K562 (cell line): Measurements from ENCODE around the gene EIF4E3. TPM values are rescaled to one million over a fixed set of nuclear protein-coding genes. Genes with fewer than 3 reads are reported as not detected.

Source experiments
- ATAC-seq: fragments of 200-7000 bp; cut with Tn5 transposase; 3 replicates; pipeline ENCODE4 v1.9.1; 2020; ENCODE audit warnings: moderate library complexity
- Bru-seq: library from RNA; stranded (reverse); fragments of 400-500 nt; gene quantifications from one replicate; lab custom pipeline; 2021; lab: Mats Ljungman, UMichigan
- BruChase-seq, 2 experiments: library from RNA; stranded (reverse); fragments of 400-500 nt; gene quantifications; one replicate each; lab custom pipeline; 2021; lab: Mats Ljungman, UMichigan
- BruUV-seq: library from RNA; stranded (reverse); fragments of 400-500 nt; replicated peaks from 2 replicates; lab custom pipeline; 2021; lab: Mats Ljungman, UMichigan
- CTCF ChIA-PET: fragments of 300-600 bp; formaldehyde crosslinking; extraction: SDS; loops from one replicate; lab custom pipeline; 2021; ENCODE audit warnings: low intra/inter-chr PET ratio; lab: Yijun Ruan, JAX
- POLR2A ChIA-PET: fragments of 300-600, 350-650 bp; sonication (Branson Sonifier 250); formaldehyde crosslinking; extraction: SDS; loops from one replicate; lab custom pipeline; 2021; ENCODE audit warnings: antibody characterized with exemption, inconsistent platforms; lab: Yijun Ruan, JAX
- DNase-seq, 4 experiments: peaks; one replicate each; pipeline versions ENCODE4 v3.0.0 to v3.0.0-alpha.2; 2011 to 2018; ENCODE audit warnings: low spot score in 3 of 4, mixed read lengths in 3 of 4; ENCODE audit errors: extremely low read depth in 1 of 4
- FAIRE-seq: peaks from 2 replicates; lab custom pipeline; 2011; peaks lifted over from hg19 to GRCh38; lab: Jason Lieb, UNC
- H2AFZ ChIP-seq: 2 replicates; pipeline ENCODE4 v1.6.0; 2011; ENCODE audit warnings: low read depth, low read length, control low read depth, inconsistent platforms
- H3K27ac ChIP-seq: fragments of 200-600 bp; 3 replicates; pipeline ENCODE4 v1.8.0; 2011; ENCODE audit warnings: low read depth, mild to moderate bottlenecking, control low read depth, inconsistent platforms, low read length, moderate library complexity, mixed read lengths; ENCODE audit errors: extremely low read depth
- H3K27me3 ChIP-seq, 2 experiments: fragments of 300-600 bp in 1 of 2; 2 replicates in 1 of 2; 3 replicates in 1 of 2; pipeline versions ENCODE4 v1.6.0 to v1.8.0; 2011; ENCODE audit warnings: inconsistent platforms in 2 of 2, low read length in 2 of 2, mild to moderate bottlenecking in 1 of 2, mixed read lengths in 1 of 2, moderate library complexity in 1 of 2; ENCODE audit not compliant: control insufficient read depth in 2 of 2, insufficient read depth in 2 of 2
- H3K36me3 ChIP-seq: fragments of 300-600 bp; 3 replicates; pipeline ENCODE4 v1.8.0; 2011; ENCODE audit warnings: mild to moderate bottlenecking, low read length, inconsistent platforms; ENCODE audit not compliant: control insufficient read depth, insufficient read depth
- H3K4me1 ChIP-seq, 2 experiments: fragments of 200-600 bp in 1 of 2; replicated peaks in 1 of 2; 2 replicates in 1 of 2; 3 replicates in 1 of 2; pipeline versions ENCODE4 v1.5.1 to v1.8.0; 2011; ENCODE audit warnings: inconsistent platforms in 2 of 2, low read length in 2 of 2, mild to moderate bottlenecking in 1 of 2, mixed read lengths in 1 of 2, moderate library complexity in 1 of 2; ENCODE audit not compliant: control insufficient read depth in 2 of 2, insufficient read depth in 2 of 2
- H3K4me2 ChIP-seq: 2 replicates; pipeline ENCODE4 v1.6.1; 2011; ENCODE audit warnings: low read length, control low read depth, inconsistent platforms, mixed read lengths; ENCODE audit not compliant: insufficient read depth
- H3K4me3 ChIP-seq: fragments of 200-600 bp; sonication (generic), shearing (Covaris generic); 2 replicates; pipeline ENCODE4 v1.5.1; 2016; ENCODE audit warnings: control low read depth, inconsistent platforms
- H3K79me2 ChIP-seq: fragments of 200-600 bp; 3 replicates; pipeline ENCODE4 v1.8.0; 2011; ENCODE audit warnings: low read length, inconsistent platforms; ENCODE audit not compliant: control insufficient read depth, insufficient read depth
- H3K9ac ChIP-seq, 2 experiments: 2 replicates each; pipeline versions ENCODE4 v1.6.0 to v1.6.1; 2011; ENCODE audit warnings: low read depth in 2 of 2, low read length in 2 of 2, control low read depth in 1 of 2, inconsistent platforms in 1 of 2, mild to moderate bottlenecking in 1 of 2, mixed read lengths in 1 of 2; ENCODE audit not compliant: insufficient read depth in 1 of 2
- H3K9me1 ChIP-seq: one replicate; pipeline ENCODE4 v1.6.0; 2011; ENCODE audit warnings: inconsistent platforms, mild to moderate bottlenecking, low read length, moderate library complexity; ENCODE audit not compliant: control insufficient read depth, insufficient read depth
- H3K9me3 ChIP-seq: replicated peaks from 2 replicates; pipeline ENCODE4 v1.5.1; 2011; ENCODE audit warnings: low read depth, low read length, inconsistent platforms; ENCODE audit not compliant: control insufficient read depth, insufficient read depth
- H4K20me1 ChIP-seq: replicated peaks from 2 replicates; pipeline ENCODE4 v1.6.1; 2011; ENCODE audit warnings: low read length, inconsistent platforms, mixed read lengths; ENCODE audit not compliant: control insufficient read depth, insufficient read depth
- FOSL1 ChIP-seq: fragments of 200-800 bp; sonication (Bioruptor generic); conservative IDR thresholded peaks from 2 replicates; pipeline ENCODE4 v1.6.1; 2016; ENCODE audit warnings: missing genetic modification characterization, missing compliant biosample characterization
- FUS ChIP-seq: fragments of 200-400 bp; formaldehyde crosslinking; optimal IDR thresholded peaks from 2 replicates; pipeline ENCODE3; 2017; ENCODE audit warnings: low read depth, low read length
- JUND ChIP-seq, 2 experiments: IDR thresholded peaks; 2 replicates in 1 of 2; 3 replicates in 1 of 2; pipeline ENCODE4 v1.6.1; 2011; ENCODE audit warnings: borderline replicate concordance in 2 of 2, low read depth in 2 of 2, low read length in 2 of 2, improper control_type of control experiment in 1 of 2, missing biosample characterization in 1 of 2, missing genetic modification characterization in 1 of 2, missing genetic modification reagents in 1 of 2
- TEAD1 ChIP-seq, 2 experiments: fragments of 450-650 bp in 1 of 2; sonication (generic) in 1 of 2; formaldehyde crosslinking; IDR thresholded peaks; 2 replicates each; pipeline versions ENCODE4 v1.4.0 to v1.8.0; 2020 to 2022; ENCODE audit warnings: mild to moderate bottlenecking in 2 of 2, missing genetic modification reagents in 1 of 2
- USF1 ChIP-seq: sonication (generic); formaldehyde crosslinking; IDR thresholded peaks from 2 replicates; pipeline ENCODE4 v1.9.0; 2022; ENCODE audit warnings: mild to moderate bottlenecking, missing genetic modification reagents
- VEZF1 ChIP-seq: fragments of 200-800 bp; sonication (Bioruptor generic); IDR thresholded peaks from 2 replicates; pipeline ENCODE4 v1.6.1; 2017; ENCODE audit warnings: missing genetic modification characterization, missing compliant biosample characterization
- YY1 ChIP-seq, 3 experiments: IDR thresholded peaks; 2 replicates each; pipeline ENCODE4 v1.6.1; 2011; ENCODE audit warnings: low read length in 2 of 3, mild to moderate bottlenecking in 2 of 3, moderate library complexity in 2 of 3, borderline replicate concordance in 1 of 3, control low read depth in 1 of 3, low read depth in 1 of 3; ENCODE audit not compliant: insufficient read depth in 3 of 3, insufficient replicate concordance in 2 of 3, control insufficient read depth in 1 of 3, insufficient read length in 1 of 3; ENCODE audit errors: extremely low read depth in 1 of 3
- ZBTB7A ChIP-seq: IDR thresholded peaks from 2 replicates; pipeline ENCODE4 v1.6.1; 2011; ENCODE audit warnings: low read depth, mild to moderate bottlenecking, low read length, moderate library complexity, borderline replicate concordance; ENCODE audit not compliant: control insufficient read depth
- ZNF699 ChIP-seq: fragments of 250-450 bp; sonication (Bioruptor Pico); IDR thresholded peaks from 2 replicates; pipeline ENCODE4 v1.8.0; 2021; ENCODE audit warnings: mild to moderate bottlenecking, moderate library complexity; ENCODE audit not compliant: insufficient replicate concordance
- WGBS: fragments of 100-300 bp; shearing (Covaris generic); methylation state at CpG from one replicate; pipeline ENCODE4 v1.1.6; 2016; ENCODE audit warnings: low coverage, mixed read lengths; ENCODE audit not compliant: insufficient coverage; ENCODE audit errors: missing lambda C conversion rate; 5-methylcytosine and 5-hydroxymethylcytosine counted together
- in situ Hi-C: fragments of 300-500 bp; cut with MboI; formaldehyde crosslinking; loops from 4 replicates; pipeline ENCODE4 v1.15.0; 2018; ENCODE audit warnings: inconsistent platforms, mixed read lengths
- intact Hi-C: fragments of 100-400 bp; cut with micrococcal nuclease; formaldehyde crosslinking; loops from 2 replicates; pipeline ENCODE4 v1.14.2; 2022
- long read RNA-seq, 3 experiments: library from polyadenylated mRNA in 2 of 3; library from RNA in 1 of 3; unstranded in 2 of 3; stranded (forward) in 1 of 3; transcript quantifications; one replicate each; pipeline ENCODE4 v2.0.0, GENCODE V29; 2019 to 2022
- polyA minus RNA-seq, 3 experiments: library from RNA; depleted of rRNA, polyadenylated mRNA; stranded (reverse); fragments of >200 nt; gene quantifications; 2 replicates each; pipeline ENCODE4 v1.2.3, GENCODE V29; 2011
- polyA plus RNA-seq, 8 experiments: library from polyadenylated mRNA; depleted of rRNA in 4 of 8; stranded (reverse) in 5 of 8; unstranded in 3 of 8; fragments of >200 nt; fragmentation: Nextera tagmentation in 2 of 8; fragmentation: Illumina TruSeq in 1 of 8; extraction: Ambion mirVana in 2 of 8; extraction: Trizol in 1 of 8; gene quantifications; 2 replicates each; pipeline versions ENCODE4 v1.2.1 to v1.2.3, GENCODE V29; 2011 to 2014; ENCODE audit warnings: inconsistent platforms in 1 of 8, missing spikeins in 1 of 8
- total RNA-seq, 7 experiments: library from RNA; depleted of rRNA in 6 of 7; stranded (reverse); fragments of >200 nt in 6 of 7; fragmentation: Illumina TruSeq in 2 of 7; extraction: Trizol in 2 of 7; gene quantifications; 2 replicates each; pipeline versions ENCODE4 v1.2.1 to v1.2.3, GENCODE V29; 2011 to 2021; ENCODE audit warnings: low replicate concordance in 1 of 7

Gene EIF4E3
- total RNA-seq (2011; cell fraction: chromatin; rRNA removed; ENCODE audit: low replicate concordance) = 0.09 and 0.58 TPM in 2 replicates
- total RNA-seq (2011; cell fraction: nucleolus; rRNA removed) = 0.17 and 0.26 TPM in 2 replicates
- total RNA-seq (2011; cell fraction: nucleoplasm; rRNA removed) = 0.44 and 1.6 TPM in 2 replicates
- total RNA-seq (2014; rRNA removed) (0.18 and 0.45 TPM in 2 replicates), total RNA-seq (2014; rRNA removed; fragmentation: Illumina TruSeq; extraction: Trizol) (1.6 and 1.7 TPM in 2 replicates), total RNA-seq (2015; rRNA removed; fragmentation: Illumina TruSeq; extraction: Trizol) (0.60 and 0.62 TPM in 2 replicates), total RNA-seq (2021) (2.4 TPM in 2 replicates), polyA plus RNA-seq (2011; rRNA removed) (0.30 and 1.1 TPM in 2 replicates), polyA plus RNA-seq (2014; fragmentation: Illumina TruSeq; extraction: Trizol) (2.3 and 2.5 TPM in 2 replicates), polyA plus RNA-seq (2014; fragmentation: Nextera tagmentation; extraction: Ambion mirVana) (under 1 TPM; 0.34 to 0.83 TPM), polyA plus RNA-seq (2014; rRNA removed) (1.8 and 1.9 TPM in 2 replicates), polyA minus RNA-seq (2011; rRNA and poly(A)+ RNA removed) (0.75 and 2.5 TPM in 2 replicates), Bru-seq, nascent RNA (percentile 39 among the genes with signal in this experiment), BruChase-seq, experiment 1, labeled RNA remaining after a 2-hour chase (percentile 47 among the genes with signal in this experiment), BruChase-seq, experiment 2, labeled RNA remaining after a 6-hour chase (percentile 45 among the genes with signal in this experiment)
- polyA plus RNA-seq (2011; cell fraction: cytosol; rRNA removed) = 0.15 and 0.63 TPM in 2 replicates
- polyA plus RNA-seq (2011; cell fraction: nucleus; rRNA removed) = 0.18 and 0.52 TPM in 2 replicates
- 2.2 and 3.8 TPM in 2 replicates for polyA plus RNA-seq (2012)
- 0.46 and 0.76 TPM in 2 replicates for polyA minus RNA-seq (2011; cell fraction: cytosol; rRNA and poly(A)+ RNA removed)
- 0.13 and 0.33 TPM in 2 replicates for polyA minus RNA-seq (2011; cell fraction: nucleus; rRNA and poly(A)+ RNA removed)
- long read RNA-seq, experiment 1, full-length matches to known transcripts = 9 of 12 reads
- long read RNA-seq, experiment 1, partial matches to known transcripts = 0 of 12 reads
- long read RNA-seq, experiment 1, other reads (novel, unspliced or antisense) = 3 of 12 reads
- long read RNA-seq, experiment 2, partial matches to known transcripts = 0 of 3 reads
- long read RNA-seq, experiment 2, other reads (novel, unspliced or antisense) = 3 of 3 reads
- long read RNA-seq, experiment 3 = 0 reads

GRCh38 chr3:71725271-71725991 is at the start of gene EIF4E3:
Gene EIF4E3 (minus strand): TSS chr3:71725402. CDS start chr3:71725367, 35 bp downstream.
- Histone ChIP-seq H3K9me1 (no peaks in the 10 kb centered on the region), H3K36me3 (no peaks in the 10 kb centered on the region), H3K27ac (no peak within 1 kb of the TSS), H3K27me3 (peaks cover 11 to 24% of the 10 kb centered on the region in 2 experiments), H3K79me2 (no peaks in the 10 kb centered on the region), H2AFZ (peak within 1 kb of the TSS; percentile 87), H4K20me1 (no peaks in the 10 kb centered on the region), H3K9ac (peak within 1 kb of the TSS; percentile 51 to 90; a peak in 3 of 4 replicates), H3K4me1 (peaks cover 0 to 11% of the 10 kb centered on the region in 2 experiments; a peak in 3 of 5 replicates), H3K4me3 (peak within 1 kb of the TSS; percentile 57), H3K9me3 (no peaks in the 10 kb centered on the region), H3K4me2 (peak within 1 kb of the TSS; percentile 87)
- intact Hi-C loops (no loop called here), in situ Hi-C loops (no loop called here)
- BruUV-seq = no TSS peak
- ATAC-seq (peak; percentile 53), FAIRE-seq (no peak), DNase-seq (peak; percentile 43 to 85 (median 83))
- TF ChIP-seq USF1 (CRISPR knock-in tag) (0 out of 2 replicates have a peak, but pooled peaks have one; percentile 31), YY1 (IDR thresholded peaks at IDR 0.05; ENCODE audit: borderline replicate concordance in 1 of 3, control insufficient read depth in 1 of 3, extremely low read depth in 1 of 3, insufficient read depth in 3 of 3, insufficient read length in 1 of 3, insufficient replicate concordance in 2 of 3, low read depth in 1 of 3, low read length in 2 of 3) (peak in 1 of 3 experiments; percentile 77), FOSL1 (tag) (peak; percentile 85), VEZF1 (CRISPR knock-in tag) (peak; percentile 90), FUS (no peak), JUND (IDR thresholded peaks at IDR 0.05; ENCODE audit: borderline replicate concordance, low read depth, low read length) (peak; percentile 26; the same call in 1 of the 2 replicates), JUND (tag; IDR thresholded peaks at IDR 0.05; ENCODE audit: borderline replicate concordance, low read depth, low read length) (no peak), ZBTB7A (peak; percentile 13; the same call in 1 of the 2 replicates), ZNF699 (CRISPR knock-in tag) (no peak), TEAD1 (CRISPR knock-in tag; IDR thresholded peaks at IDR 0.05) (no peak)
- POLR2A ChIA-PET = interaction anchor here (0.7 to 1.2 kb wide), 2 partner anchors 27 to 143 kb away, joined by 3 read pairs; no protein-coding TSS in a partner anchor
- CTCF ChIA-PET = no interaction called here
- WGBS = no CpG with 5 or more reads among the region's 80 CpGs
